ENCODE results near the gene SUMO3.

The SUMO3 gene

GRCh38 chr21:44801468-44802395, 16.1 kb downstream of the SUMO3 start, which contains the start of gene UBE2G2:
Gene UBE2G2 (minus strand): TSS chr21:44801820. CDS start chr21:44801748, 72 bp downstream.
- peak; percentile 80 for DNase-seq

- peak; percentile 39 for DNase-seq
These were observed 16.8 kb downstream of the SUMO3 start for GRCh38 chr21:44800971-44801467.

- peak; percentile 53 for DNase-seq
These were observed 17.8 kb downstream of the SUMO3 start for GRCh38 chr21:44800103-44800502.

- DNase-seq: no peak
These were observed 18.2 kb downstream of the SUMO3 start for GRCh38 chr21:44799646-44800045.

- DNase-seq: no peak
These were observed 20.1 kb downstream of the SUMO3 start for GRCh38 chr21:44797775-44798174.

- no peak for DNase-seq
These were observed 22.5 kb downstream of the SUMO3 start for GRCh38 chr21:44795342-44795741.

GRCh38 chr21:44793592-44794374, 24.1 kb downstream of the SUMO3 start:
- no peak for DNase-seq

- DNase-seq: peak; percentile 55
These were observed 24.9 kb downstream of the SUMO3 start for GRCh38 chr21:44792702-44793591.

GRCh38 chr21:44791993-44792392, 25.9 kb downstream of the SUMO3 start:
- no peak for DNase-seq

- DNase-seq: no peak
These were observed 26.6 kb downstream of the SUMO3 start for GRCh38 chr21:44791246-44791645.

GRCh38 chr21:44790368-44790767, 27.5 kb downstream of the SUMO3 start:
- no peak for DNase-seq

GRCh38 chr21:44789880-44790279, 28.0 kb downstream of the SUMO3 start:
- peak; percentile 19 for DNase-seq

- no peak for DNase-seq
These were observed 32.1 kb downstream of the SUMO3 start for GRCh38 chr21:44785620-44786335.

GRCh38 chr21:44784810-44785209, 33.1 kb downstream of the SUMO3 start:
- DNase-seq: no peak

GRCh38 chr21:44783020-44783696, 34.7 kb downstream of the SUMO3 start:
- no peak for DNase-seq

- no peak for DNase-seq
These were observed 36.9 kb downstream of the SUMO3 start for GRCh38 chr21:44780767-44781459.

GRCh38 chr21:44780137-44780502, 37.7 kb downstream of the SUMO3 start:
- DNase-seq: no peak

GRCh38 chr21:44779417-44780136, 38.3 kb downstream of the SUMO3 start:
- no peak for DNase-seq

- DNase-seq: no peak
These were observed 38.9 kb downstream of the SUMO3 start for GRCh38 chr21:44778983-44779382.

- DNase-seq: no peak
These were observed 39.4 kb downstream of the SUMO3 start for GRCh38 chr21:44778499-44778911.

Data from fibroblast of skin of back (primary cell).